Activated CD4-positive, alpha-beta T cell treated with anti-CD3 and anti-CD28 coated beads, Interleukin-2, Interleukin-6, amounts not matched to agents 100 ng/mL and 50 ng/mL, durations not matched to agents 16 hours and 8 hours (primary cell): ENCODE results near the gene VGF.
"Not testable (repeated sequence)": the region's sequence is repeated elsewhere in the genome, so short reads cannot be mapped to it uniquely, and the experiment has no call there.

Experiments used
- DNase-seq: peaks from one replicate; pipeline ENCODE4 v3.0.0-alpha.2; 2020

VGF gene

DNA sequence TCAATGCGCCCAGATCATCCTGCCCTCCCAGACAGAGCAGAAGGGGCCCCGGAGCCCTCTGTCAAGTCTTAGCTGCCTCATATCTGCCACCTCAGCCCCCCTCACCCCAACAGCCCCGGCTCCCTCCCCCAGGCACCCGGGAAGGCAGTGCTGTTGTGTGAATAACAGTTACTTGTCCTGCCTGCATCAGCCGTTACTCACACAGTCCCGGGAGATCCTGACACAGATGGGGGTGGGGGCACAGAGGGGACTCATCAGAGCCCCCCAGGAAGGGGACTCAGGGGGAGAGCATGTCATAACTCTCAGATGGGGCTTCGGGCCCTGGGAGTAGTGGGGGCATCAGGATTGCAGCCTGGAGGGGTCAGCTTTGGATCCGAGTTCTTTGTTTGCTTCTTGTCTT is 50.9 kb downstream of the VGF start:
- DNase-seq: no peak

DNA sequence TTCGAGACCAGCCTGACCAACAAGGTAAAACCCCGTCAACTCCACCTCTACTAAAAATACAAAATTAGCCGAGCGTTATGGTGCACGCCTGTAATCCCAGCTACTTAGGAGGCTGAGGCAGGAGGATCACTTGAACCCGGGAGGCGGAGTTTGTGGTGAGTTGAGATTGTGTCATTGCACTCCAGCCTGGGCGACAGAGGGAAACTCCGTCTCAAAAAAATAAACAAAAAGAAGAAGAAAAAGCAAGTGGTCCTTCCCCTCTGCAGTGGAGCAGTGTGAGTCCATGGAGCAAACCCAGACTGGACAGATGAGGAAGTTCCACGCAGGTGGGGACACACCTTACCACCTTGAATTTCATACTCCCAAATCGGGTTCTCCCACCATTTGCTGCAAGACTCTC is 51.5 kb downstream of the VGF start:
- DNase-seq: no peak

DNA sequence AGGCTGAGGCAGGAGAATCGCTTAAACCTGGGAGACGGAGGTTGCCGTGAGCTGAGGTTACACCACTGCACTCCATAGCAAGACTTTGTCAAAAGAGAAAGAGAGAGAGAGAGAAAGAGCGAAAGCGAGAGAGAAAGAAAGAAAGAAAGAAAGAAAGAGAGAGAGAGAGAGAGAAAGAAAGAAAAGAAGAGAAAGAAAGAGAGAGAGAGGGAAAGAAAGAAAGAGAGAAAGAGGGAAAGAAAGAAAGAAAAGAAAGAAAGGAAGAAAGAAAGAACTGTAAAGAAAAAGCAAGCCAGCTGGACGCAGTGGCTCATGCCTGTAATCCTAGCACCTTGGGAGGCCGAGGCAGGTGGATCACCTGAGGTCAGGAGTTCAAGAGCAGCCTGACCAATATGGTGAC is 52.2 kb downstream of the VGF start:
- not testable (repeated sequence) for DNase-seq
